Lower lobe of right lung (tissue), 2 donors: ENCODE results near the gene SLC25A21. TPM values are rescaled to one million over a fixed set of nuclear protein-coding genes. Genes with fewer than 3 reads are reported as not detected.

Experiments
- ATAC-seq, 2 donors: fragments of 200-7000 bp; cut with Tn5 transposase; one replicate each; pipeline ENCODE4 v1.9.1; 2020 to 2022; ENCODE audit warnings: mild to moderate bottlenecking in 2 of 2, moderate library complexity in 2 of 2
- DNase-seq: peaks from one replicate; pipeline ENCODE4 v3.0.0-alpha.2; 2020
- H3K27ac ChIP-seq: fragments of 200-600 bp; one replicate; pipeline ENCODE4 v1.8.0; 2022
- H3K27me3 ChIP-seq: fragments of 200-600 bp; one replicate; pipeline ENCODE4 v1.8.0; 2022; ENCODE audit warnings: low read depth
- H3K36me3 ChIP-seq: fragments of 200-600 bp; one replicate; pipeline ENCODE4 v1.8.0; 2022; ENCODE audit warnings: mild to moderate bottlenecking
- H3K4me1 ChIP-seq: fragments of 200-600 bp; one replicate; pipeline ENCODE4 v1.8.0; 2022
- H3K4me3 ChIP-seq: fragments of 200-600 bp; one replicate; pipeline ENCODE4 v1.8.0; 2022; ENCODE audit warnings: mild to moderate bottlenecking
- H3K9me3 ChIP-seq: fragments of 200-600 bp; one replicate; pipeline ENCODE4 v1.8.0; 2022
- CTCF ChIP-seq: fragments of 200-600 bp; IDR thresholded peaks from one replicate; pipeline ENCODE4 v1.8.0; 2022; ENCODE audit warnings: antibody characterized with exemption, mild to moderate bottlenecking
- intact Hi-C: fragments of 100-400 bp; cut with DNase I; formaldehyde crosslinking; loops from one replicate; pipeline ENCODE4 v1.11.0; 2022
- total RNA-seq: library from RNA; stranded (reverse); fragmentation: NEBNext Ultra II Directional; extraction: Animal tissue kit (Norgen Biotek cat#: 25700); gene quantifications from one replicate; pipeline ENCODE4 v1.2.1, GENCODE V29; 2021
- donor health status: DM: no; HTN: yes; CAD: no; lungs with severe emphysema.

Gene SLC25A21
- total RNA-seq, 1 donor from 2014 or later, result 0.38 TPM

DNA sequence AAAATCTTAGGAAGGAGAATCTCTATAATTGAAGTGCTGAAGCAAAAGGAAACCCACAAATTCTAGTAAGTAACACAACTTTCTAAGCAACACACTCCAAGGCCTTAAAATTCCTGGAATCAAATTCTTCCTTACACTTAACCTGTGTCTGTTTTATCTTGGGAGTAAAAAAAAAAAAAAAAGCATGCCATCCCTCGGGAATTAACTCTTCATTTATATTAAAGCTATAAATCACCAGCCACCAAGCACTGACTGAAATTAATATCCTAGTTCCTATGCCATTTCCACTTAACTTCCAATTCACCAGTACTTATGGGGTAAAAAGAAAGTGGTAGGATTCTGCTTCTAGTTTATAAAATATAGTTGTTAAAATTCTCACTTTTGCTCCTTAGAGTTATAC is 238.1 kb downstream of the SLC25A21 start:
- H3K4me1 ChIP-seq, result no peaks in the 10 kb centered on the region
- no peaks in the 10 kb centered on the region for H3K36me3 ChIP-seq
- no peak for ATAC-seq
- no peak overlapping the region for H3K4me3 ChIP-seq
- no peak overlapping the region for H3K27ac ChIP-seq
- no peak for TF ChIP-seq CTCF
- no peak for DNase-seq
- no peaks in the 10 kb centered on the region for H3K9me3 ChIP-seq
- no peaks in the 10 kb centered on the region for H3K27me3 ChIP-seq
- intact Hi-C loops, result no loop called here

GRCh38 chr14:36931791-36932190 is 240.6 kb downstream of the SLC25A21 start:
- Histone ChIP-seq H3K27ac (no peak overlapping the region), H3K36me3 (no peaks in the 10 kb centered on the region), H3K4me1 (no peaks in the 10 kb centered on the region), H3K4me3 (no peak overlapping the region), H3K27me3 (no peaks in the 10 kb centered on the region), H3K9me3 (no peaks in the 10 kb centered on the region)
- TF ChIP-seq CTCF, result no peak
- DNase-seq (no peak), ATAC-seq (no peak)
- intact Hi-C loops, result no loop called here

GRCh38 chr14:36928432-36928831 is 244.0 kb downstream of the SLC25A21 start:
- H3K4me3 ChIP-seq, result no peak overlapping the region
- intact Hi-C loops, result no loop called here
- DNase-seq (no peak), ATAC-seq (no peak)
- H3K36me3 ChIP-seq, result no peaks in the 10 kb centered on the region
- H3K27ac ChIP-seq, result no peak overlapping the region
- no peaks in the 10 kb centered on the region for H3K27me3 ChIP-seq
- H3K9me3 ChIP-seq, result no peaks in the 10 kb centered on the region
- H3K4me1 ChIP-seq, result no peaks in the 10 kb centered on the region
- TF ChIP-seq CTCF, result no peak

DNA sequence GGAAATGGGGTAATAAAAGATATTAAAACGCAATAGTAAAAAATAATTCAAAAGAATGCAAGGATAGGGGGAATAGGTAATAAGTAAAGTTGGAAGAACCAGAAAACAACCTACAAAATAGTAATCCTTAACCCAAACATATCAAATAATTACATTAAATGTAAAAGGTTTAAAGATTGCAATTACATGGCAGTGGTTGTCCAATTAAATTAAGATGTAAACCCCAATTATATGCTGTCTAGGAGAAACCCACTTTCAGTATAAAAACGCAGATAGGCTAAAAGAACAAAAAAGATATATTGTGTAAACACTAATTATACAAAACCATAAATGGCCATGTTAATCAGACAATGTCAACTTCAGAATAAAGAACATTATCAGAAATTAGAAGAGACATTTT is 247.3 kb downstream of the SLC25A21 start:
- Histone ChIP-seq H3K27ac (no peak overlapping the region), H3K36me3 (no peaks in the 10 kb centered on the region), H3K4me3 (no peak overlapping the region), H3K27me3 (no peaks in the 10 kb centered on the region), H3K9me3 (no peaks in the 10 kb centered on the region), H3K4me1 (no peaks in the 10 kb centered on the region)
- no peak for TF ChIP-seq CTCF
- ATAC-seq, result no peak
- intact Hi-C loops, result no loop called here
- DNase-seq, result no peak

DNA sequence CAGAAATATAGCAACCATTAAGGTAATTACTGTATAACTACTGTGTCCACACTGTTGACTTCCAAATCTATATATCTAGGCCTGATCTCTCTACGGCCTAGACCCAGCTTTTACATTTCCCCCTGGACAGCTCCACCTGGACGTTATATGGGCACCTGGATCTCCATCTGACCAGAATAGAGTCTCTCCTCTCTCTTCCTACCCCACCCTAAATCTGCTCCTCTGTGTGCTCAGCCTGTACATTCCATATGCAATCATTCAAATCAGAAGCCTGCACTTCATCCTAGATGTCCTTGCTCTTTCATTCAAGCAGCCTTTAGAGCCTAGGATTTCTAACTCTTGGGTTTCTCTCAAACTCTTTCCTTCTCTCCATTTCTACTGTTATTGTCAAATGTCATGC is 255.7 kb downstream of the SLC25A21 start:
- no peak for ATAC-seq
- H3K36me3 ChIP-seq, result no peaks in the 10 kb centered on the region
- no peak overlapping the region for H3K4me3 ChIP-seq
- no peaks in the 10 kb centered on the region for H3K4me1 ChIP-seq
- DNase-seq, result no peak
- H3K27ac ChIP-seq, result no peak overlapping the region
- H3K9me3 ChIP-seq, result no peaks in the 10 kb centered on the region
- intact Hi-C loops, result no loop called here
- TF ChIP-seq CTCF, result no peak
- no peaks in the 10 kb centered on the region for H3K27me3 ChIP-seq

DNA sequence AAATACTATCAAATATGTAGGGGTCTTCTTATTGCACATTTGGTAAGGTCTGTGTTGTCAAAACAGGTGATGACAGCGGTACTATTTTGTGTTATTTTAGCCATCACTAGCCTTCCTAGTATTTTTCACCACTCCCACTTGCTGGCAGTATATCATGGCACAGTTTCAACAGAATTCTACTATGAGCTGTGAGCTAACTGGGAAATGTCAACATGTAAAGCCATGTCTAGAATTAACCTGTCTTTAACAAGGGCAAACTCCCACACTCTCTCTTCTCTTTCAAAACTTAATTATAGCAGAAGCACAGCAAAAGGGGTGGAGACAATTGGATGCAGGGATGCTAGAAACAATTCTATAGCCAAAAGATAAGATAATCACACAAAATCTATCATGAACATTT is 257.3 kb downstream of the SLC25A21 start:
- intact Hi-C loops, result no loop called here

More for the DNA sequence above, 257.3 kb downstream of the SLC25A21 start:
- Histone ChIP-seq H3K36me3 (no peaks in the 10 kb centered on the region), H3K9me3 (no peaks in the 10 kb centered on the region), H3K27ac (no peak overlapping the region), H3K4me1 (no peaks in the 10 kb centered on the region), H3K27me3 (no peaks in the 10 kb centered on the region), H3K4me3 (no peak overlapping the region)
- ATAC-seq (no peak), DNase-seq (no peak)
- no peak for TF ChIP-seq CTCF
